Lower lobe of right lung (tissue), 2 donors: Measurements from ENCODE around the gene FUT7. TPM values are rescaled to one million over a fixed set of nuclear protein-coding genes. Genes with fewer than 3 reads are reported as not detected.
A peak's percentile ranks its signal among the peaks of the same experiment; 100 is the strongest.

Experiments used
- ATAC-seq, 2 donors: fragments of 200-7000 bp; cut with Tn5 transposase; one replicate each; pipeline ENCODE4 v1.9.1; 2020 to 2022; ENCODE audit warnings: mild to moderate bottlenecking in 2 of 2, moderate library complexity in 2 of 2
- DNase-seq: peaks from one replicate; pipeline ENCODE4 v3.0.0-alpha.2; 2020
- H3K27ac ChIP-seq: fragments of 200-600 bp; one replicate; pipeline ENCODE4 v1.8.0; 2022
- H3K27me3 ChIP-seq: fragments of 200-600 bp; one replicate; pipeline ENCODE4 v1.8.0; 2022; ENCODE audit warnings: low read depth
- H3K36me3 ChIP-seq: fragments of 200-600 bp; one replicate; pipeline ENCODE4 v1.8.0; 2022; ENCODE audit warnings: mild to moderate bottlenecking
- H3K4me1 ChIP-seq: fragments of 200-600 bp; one replicate; pipeline ENCODE4 v1.8.0; 2022
- H3K4me3 ChIP-seq: fragments of 200-600 bp; one replicate; pipeline ENCODE4 v1.8.0; 2022; ENCODE audit warnings: mild to moderate bottlenecking
- H3K9me3 ChIP-seq: fragments of 200-600 bp; one replicate; pipeline ENCODE4 v1.8.0; 2022
- intact Hi-C: fragments of 100-400 bp; cut with DNase I; formaldehyde crosslinking; loops from one replicate; pipeline ENCODE4 v1.11.0; 2022
- total RNA-seq: library from RNA; stranded (reverse); fragmentation: NEBNext Ultra II Directional; extraction: Animal tissue kit (Norgen Biotek cat#: 25700); gene quantifications from one replicate; pipeline ENCODE4 v1.2.1, GENCODE V29; 2021
- TF ChIP-seq, protein P1 (sequence below): fragments of 200-600 bp; IDR thresholded peaks from one replicate; pipeline ENCODE4 v1.8.0; 2022; ENCODE audit warnings: antibody characterized with exemption, mild to moderate bottlenecking
- donor health status: DM: no; HTN: yes; CAD: no; lungs with severe emphysema.

The FUT7 gene
- total RNA-seq, 1 donor from 2014 or later = 1.1 TPM

DNA sequence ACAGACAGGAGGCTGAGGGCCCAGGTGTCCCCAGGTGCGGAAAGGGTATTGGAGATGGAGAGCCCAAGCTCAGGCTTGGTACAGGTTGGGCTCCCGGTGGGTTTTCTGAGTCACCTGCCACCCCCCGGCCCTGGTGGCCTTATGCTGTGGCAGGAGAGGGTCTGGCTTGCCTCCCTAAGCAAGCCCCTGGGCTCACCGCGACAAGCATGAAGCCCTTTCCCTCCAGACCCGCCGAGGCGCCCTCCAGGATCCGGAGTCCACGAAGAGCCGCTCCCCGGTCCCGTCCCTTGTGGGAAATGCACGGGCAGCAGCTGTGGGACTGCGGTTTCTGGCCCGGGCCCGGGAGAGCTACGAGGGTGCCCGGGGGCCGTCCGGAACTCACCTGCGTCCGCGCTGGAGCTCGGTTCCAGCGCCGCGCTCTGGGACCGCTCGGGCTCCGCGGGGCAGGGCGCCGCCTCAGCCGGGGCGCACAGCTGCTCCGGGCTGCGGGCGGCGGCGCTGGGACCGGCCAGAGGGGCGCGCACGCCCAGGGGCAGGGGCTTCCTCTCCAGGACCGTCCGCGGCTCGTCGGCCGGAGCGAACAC is 37.7 kb upstream of the FUT7 start:
- TF ChIP-seq, protein P1, sequence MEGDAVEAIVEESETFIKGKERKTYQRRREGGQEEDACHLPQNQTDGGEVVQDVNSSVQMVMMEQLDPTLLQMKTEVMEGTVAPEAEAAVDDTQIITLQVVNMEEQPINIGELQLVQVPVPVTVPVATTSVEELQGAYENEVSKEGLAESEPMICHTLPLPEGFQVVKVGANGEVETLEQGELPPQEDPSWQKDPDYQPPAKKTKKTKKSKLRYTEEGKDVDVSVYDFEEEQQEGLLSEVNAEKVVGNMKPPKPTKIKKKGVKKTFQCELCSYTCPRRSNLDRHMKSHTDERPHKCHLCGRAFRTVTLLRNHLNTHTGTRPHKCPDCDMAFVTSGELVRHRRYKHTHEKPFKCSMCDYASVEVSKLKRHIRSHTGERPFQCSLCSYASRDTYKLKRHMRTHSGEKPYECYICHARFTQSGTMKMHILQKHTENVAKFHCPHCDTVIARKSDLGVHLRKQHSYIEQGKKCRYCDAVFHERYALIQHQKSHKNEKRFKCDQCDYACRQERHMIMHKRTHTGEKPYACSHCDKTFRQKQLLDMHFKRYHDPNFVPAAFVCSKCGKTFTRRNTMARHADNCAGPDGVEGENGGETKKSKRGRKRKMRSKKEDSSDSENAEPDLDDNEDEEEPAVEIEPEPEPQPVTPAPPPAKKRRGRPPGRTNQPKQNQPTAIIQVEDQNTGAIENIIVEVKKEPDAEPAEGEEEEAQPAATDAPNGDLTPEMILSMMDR = no peak
- H3K4me1 ChIP-seq = peaks cover 12% of the 10 kb centered on the region
- peaks cover 14% of the 10 kb centered on the region for H3K27me3 ChIP-seq
- no peak overlapping the region for H3K4me3 ChIP-seq
- intact Hi-C loops = no loop called here
- DNase-seq (peak; percentile 45), ATAC-seq (no peak)
- H3K27ac ChIP-seq = no peak overlapping the region
- H3K9me3 ChIP-seq = no peaks in the 10 kb centered on the region
- no peaks in the 10 kb centered on the region for H3K36me3 ChIP-seq

DNA sequence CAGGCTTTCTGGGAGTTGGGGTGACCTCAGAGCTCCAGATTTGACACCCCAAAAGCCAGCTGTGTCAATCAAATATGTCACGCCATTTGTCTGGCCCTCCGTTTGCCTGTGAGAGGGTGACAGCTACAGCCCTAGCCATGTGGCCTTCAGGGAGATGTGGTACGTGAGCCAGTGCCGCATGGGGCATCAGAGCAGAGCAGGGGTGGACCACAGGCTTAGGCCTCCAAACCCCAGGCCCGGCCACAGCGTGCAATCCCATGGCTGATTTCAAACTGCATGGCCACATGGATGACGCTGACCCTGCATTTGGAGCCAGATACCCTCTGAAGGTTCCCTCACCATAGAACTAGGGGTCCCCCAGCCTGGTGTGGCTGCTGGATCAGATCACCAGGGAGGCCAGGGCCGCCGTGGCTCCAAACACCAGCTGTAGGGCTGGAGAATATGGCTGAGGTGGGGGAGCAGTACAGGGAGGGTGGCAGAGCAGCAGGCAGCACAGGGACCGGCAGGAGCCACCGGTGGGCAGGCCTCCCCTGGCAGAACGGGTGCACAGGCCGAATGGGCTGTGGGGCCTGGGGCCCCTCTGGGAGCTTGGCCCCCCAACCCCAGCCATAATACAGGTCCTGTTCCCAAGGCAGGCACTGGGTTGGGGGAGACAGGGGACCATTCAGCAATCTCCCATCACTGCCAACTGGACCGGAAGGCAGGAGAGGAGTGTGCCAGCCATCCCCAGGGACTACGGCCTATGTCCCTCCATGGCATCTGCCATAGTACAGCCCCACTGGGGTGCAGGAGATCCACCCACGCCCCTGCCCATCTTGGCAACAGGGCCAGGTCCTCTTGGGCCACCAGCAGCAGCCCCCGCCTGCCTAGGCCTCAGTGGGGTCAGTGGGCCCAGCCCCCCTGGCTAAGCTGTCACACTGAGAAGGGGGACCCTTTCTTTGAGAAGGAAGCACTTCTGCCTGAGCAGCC is 36.9 kb upstream of the FUT7 start:
- H3K4me3 ChIP-seq = no peak overlapping the region
- TF ChIP-seq, protein P1 = no peak

GRCh38 chr9:137067860-137068538 is 36.1 kb upstream of the FUT7 start:
- Histone ChIP-seq H3K4me3 (no peak overlapping the region), H3K27me3 (peaks cover 14% of the 10 kb centered on the region), H3K4me1 (peaks cover 18% of the 10 kb centered on the region), H3K27ac (no peak overlapping the region), H3K36me3 (no peaks in the 10 kb centered on the region), H3K9me3 (no peaks in the 10 kb centered on the region)
- intact Hi-C loops = no loop called here
- peak; percentile 85 for DNase-seq
- peak; percentile 61 to 70 for ATAC-seq
- TF ChIP-seq, protein P1 = peak; percentile 85

More for the DNA sequence above, 36.9 kb upstream of the FUT7 start:
- Histone ChIP-seq H3K4me1 (peaks cover 17% of the 10 kb centered on the region), H3K36me3 (no peaks in the 10 kb centered on the region), H3K27ac (no peak overlapping the region), H3K9me3 (no peaks in the 10 kb centered on the region), H3K27me3 (peaks cover 14% of the 10 kb centered on the region)
- DNase-seq (no peak), ATAC-seq (no peak)
- intact Hi-C loops = no loop called here

- H3K9me3 ChIP-seq = no peaks in the 10 kb centered on the region
- no peaks in the 10 kb centered on the region for H3K36me3 ChIP-seq
- intact Hi-C loops = no loop called here
- no peak overlapping the region for H3K4me3 ChIP-seq
- TF ChIP-seq, protein P1 = no peak
- H3K27ac ChIP-seq = no peak overlapping the region
- no peak for ATAC-seq
- DNase-seq = no peak
- peaks cover 14% of the 10 kb centered on the region for H3K27me3 ChIP-seq
- peaks cover 17% of the 10 kb centered on the region for H3K4me1 ChIP-seq
Measured at GRCh38 chr9:137066096-137066861, 34.4 kb upstream of the FUT7 start.
